ENCODE results near the gene C1QL3. TPM values are rescaled to one million over a fixed set of nuclear protein-coding genes. Genes with fewer than 3 reads are reported as not detected.

Gene C1QL3
- under 1 TPM in 1 of 4 donors, not detected in 3; 0.33 TPM for total RNA-seq

DNA sequence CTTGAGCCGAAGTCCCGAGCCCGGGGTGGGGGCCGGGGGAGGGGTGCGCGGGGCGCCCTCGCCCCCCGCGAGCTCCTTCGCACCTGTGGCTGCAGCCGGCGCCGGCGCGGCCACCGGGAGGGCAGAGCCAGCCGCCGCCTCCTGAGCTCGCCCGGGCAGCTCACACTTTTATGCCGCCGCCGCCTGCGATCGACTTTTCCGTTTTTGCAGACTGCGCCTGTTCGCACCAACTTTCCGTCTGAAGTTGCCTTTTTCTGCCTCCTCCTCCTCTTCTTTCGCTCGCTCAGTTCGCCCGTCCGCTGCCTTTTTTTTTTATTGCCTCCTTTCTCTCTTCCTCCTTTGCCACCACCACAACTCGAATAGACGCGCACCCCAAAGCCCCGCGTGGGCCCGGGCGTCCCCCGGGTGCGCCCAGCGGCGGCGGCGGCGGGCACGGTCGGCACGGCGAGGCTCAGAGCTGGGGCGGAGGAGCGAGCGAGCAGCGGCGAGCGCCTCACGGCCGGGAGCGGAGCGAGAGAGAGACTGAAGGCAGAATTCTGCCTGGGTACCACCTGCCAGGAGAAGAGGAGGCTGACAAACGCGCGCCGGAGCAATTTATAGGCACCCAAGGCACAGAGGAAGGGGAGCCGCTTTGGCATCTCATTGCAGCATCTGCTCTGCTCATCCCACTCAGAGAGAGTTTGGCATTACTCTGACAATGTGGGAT, at the start of gene C1QL3:
Gene C1QL3 (minus strand): TSS at position 569 of the 706 bp plus-strand sequence. CDS start 814 bp downstream, outside the sequence.
- peak within 1 kb of the TSS; percentile 35 to 43 (median 38) for H3K4me3 ChIP-seq (replicated peaks in 1 of 3)
- no peaks in the 10 kb centered on the region for H3K27me3 ChIP-seq
- no peaks in the 10 kb centered on the region for H3K36me3 ChIP-seq
- DNase-seq, result peak; percentile 29 to 50
- TF ChIP-seq, protein P1, sequence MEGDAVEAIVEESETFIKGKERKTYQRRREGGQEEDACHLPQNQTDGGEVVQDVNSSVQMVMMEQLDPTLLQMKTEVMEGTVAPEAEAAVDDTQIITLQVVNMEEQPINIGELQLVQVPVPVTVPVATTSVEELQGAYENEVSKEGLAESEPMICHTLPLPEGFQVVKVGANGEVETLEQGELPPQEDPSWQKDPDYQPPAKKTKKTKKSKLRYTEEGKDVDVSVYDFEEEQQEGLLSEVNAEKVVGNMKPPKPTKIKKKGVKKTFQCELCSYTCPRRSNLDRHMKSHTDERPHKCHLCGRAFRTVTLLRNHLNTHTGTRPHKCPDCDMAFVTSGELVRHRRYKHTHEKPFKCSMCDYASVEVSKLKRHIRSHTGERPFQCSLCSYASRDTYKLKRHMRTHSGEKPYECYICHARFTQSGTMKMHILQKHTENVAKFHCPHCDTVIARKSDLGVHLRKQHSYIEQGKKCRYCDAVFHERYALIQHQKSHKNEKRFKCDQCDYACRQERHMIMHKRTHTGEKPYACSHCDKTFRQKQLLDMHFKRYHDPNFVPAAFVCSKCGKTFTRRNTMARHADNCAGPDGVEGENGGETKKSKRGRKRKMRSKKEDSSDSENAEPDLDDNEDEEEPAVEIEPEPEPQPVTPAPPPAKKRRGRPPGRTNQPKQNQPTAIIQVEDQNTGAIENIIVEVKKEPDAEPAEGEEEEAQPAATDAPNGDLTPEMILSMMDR (IDR thresholded peaks at IDR 0.05), result no peak
- no peak for TF ChIP-seq POLR2A (IDR thresholded peaks at IDR 0.05)
- H3K27ac ChIP-seq, result no peak within 1 kb of the TSS
- 2 to 3% methylated on average over 62 to 64 of the region's 68 CpGs for whole genome bisulfite sequencing, 2 donors
- intact Hi-C loops (cut with DNase I), result no loop called here
- H3K4me1 ChIP-seq, result peaks cover 7 to 14% of the 10 kb centered on the region in 2 donors
- no peaks in the 10 kb centered on the region for H3K9me3 ChIP-seq

- Histone ChIP-seq H3K4me1 (no peaks in the 10 kb centered on the region), H3K4me3 (replicated peaks in 1 of 3) (no peak overlapping the region), H3K9me3 (no peaks in the 10 kb centered on the region), H3K36me3 (no peaks in the 10 kb centered on the region), H3K27me3 (no peaks in the 10 kb centered on the region), H3K27ac (no peak overlapping the region)
- WGBS, 2 donors, result 77 to 84% methylated on average over 4 of the region's 4 CpGs
- TF ChIP-seq, protein P1 (IDR thresholded peaks at IDR 0.05), result no peak
- no peak for TF ChIP-seq POLR2A (IDR thresholded peaks at IDR 0.05)
- intact Hi-C loops (cut with DNase I), result no loop called here
- DNase-seq, result no peak
These were observed 49.1 kb upstream of the C1QL3 start for GRCh38 chr10:16570731-16571130.

- H3K4me3 ChIP-seq (replicated peaks in 1 of 3), result no peak overlapping the region
- H3K9me3 ChIP-seq, result no peaks in the 10 kb centered on the region
- WGBS, 2 donors, result 60 to 70% methylated on average over 7 of the region's 7 CpGs
- no peaks in the 10 kb centered on the region for H3K27me3 ChIP-seq
- intact Hi-C loops (cut with DNase I), result no loop called here
- no peak for TF ChIP-seq POLR2A (IDR thresholded peaks at IDR 0.05)
- TF ChIP-seq, protein P1 (IDR thresholded peaks at IDR 0.05), result no peak
- no peak overlapping the region for H3K27ac ChIP-seq
- no peaks in the 10 kb centered on the region for H3K4me1 ChIP-seq
- no peak for DNase-seq
- H3K36me3 ChIP-seq, result no peaks in the 10 kb centered on the region
These were observed 44.6 kb upstream of the C1QL3 start for GRCh38 chr10:16566202-16566805.

- intact Hi-C loops (cut with DNase I), result no loop called here
- H3K36me3 ChIP-seq, result no peaks in the 10 kb centered on the region
- no peak overlapping the region for H3K27ac ChIP-seq
- no peak for DNase-seq
- H3K27me3 ChIP-seq, result no peaks in the 10 kb centered on the region
- no peaks in the 10 kb centered on the region for H3K4me1 ChIP-seq
- no peak for TF ChIP-seq POLR2A (IDR thresholded peaks at IDR 0.05)
- TF ChIP-seq, protein P1 (IDR thresholded peaks at IDR 0.05), result no peak
- H3K4me3 ChIP-seq (replicated peaks in 1 of 3), result no peak overlapping the region
- no peaks in the 10 kb centered on the region for H3K9me3 ChIP-seq
- WGBS, 2 donors, result 49 to 57% methylated on average over 3 of the region's 3 CpGs
These were observed 43.9 kb upstream of the C1QL3 start for GRCh38 chr10:16565604-16566003.

DNA sequence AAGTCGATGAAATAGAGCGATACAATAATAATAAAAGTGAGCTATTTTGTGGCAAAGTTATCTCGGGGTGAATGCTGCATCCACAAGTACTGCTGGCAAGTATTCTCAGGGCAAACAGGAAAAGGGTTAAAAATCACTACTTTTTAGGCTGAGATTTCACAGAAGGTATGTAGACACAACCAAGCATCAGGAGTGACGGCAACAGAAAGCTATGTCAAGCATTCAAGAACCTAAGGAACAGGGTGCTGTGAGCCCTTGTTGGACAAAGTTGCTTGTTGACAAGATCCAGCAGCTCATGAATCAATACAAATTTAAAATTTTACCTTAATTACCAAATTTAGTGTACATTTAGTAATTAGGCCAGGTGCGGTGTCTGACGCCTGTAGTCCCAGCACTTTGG, 41.2 kb upstream of the C1QL3 start:
- 86 to 87% methylated on average over 6 of the region's 6 CpGs for WGBS, 2 donors
- no peaks in the 10 kb centered on the region for H3K27me3 ChIP-seq
- DNase-seq, result no peak
- H3K27ac ChIP-seq, result no peak overlapping the region
- TF ChIP-seq, protein P1 (IDR thresholded peaks at IDR 0.05), result no peak
- TF ChIP-seq POLR2A (IDR thresholded peaks at IDR 0.05), result no peak
- no peaks in the 10 kb centered on the region for H3K36me3 ChIP-seq
- H3K4me1 ChIP-seq, result no peaks in the 10 kb centered on the region
- no peaks in the 10 kb centered on the region for H3K9me3 ChIP-seq
- intact Hi-C loops (cut with DNase I), result no loop called here
- no peak overlapping the region for H3K4me3 ChIP-seq (replicated peaks in 1 of 3)

Measured in thyroid gland (tissue), 4 donors.